Gastrocnemius medialis (tissue), 4 donors: ENCODE measurements around the gene A2ML1.

Source experiments
- POLR2A ChIP-seq, 2 donors: fragments of 450-650 bp; IDR thresholded peaks; one replicate each; pipeline ENCODE4 v1.6.1; 2017; ENCODE audit warnings: antibody characterized with exemption in 2 of 2, mild to moderate bottlenecking in 2 of 2, moderate library complexity in 2 of 2
- TF ChIP-seq, protein P1 (sequence below), 5 experiments: fragments of 450-650 bp in 3 of 5; fragments of 200-600 bp in 2 of 5; sonication (generic) in 2 of 5; IDR thresholded peaks in 4 of 5; conservative IDR thresholded peaks in 1 of 5; 1 replicate in 4 of 5; 2 replicates in 1 of 5; pipeline ENCODE4 v1.5.1; 2016 to 2019; ENCODE audit warnings: antibody characterized with exemption in 5 of 5, mild to moderate bottlenecking in 3 of 5, moderate library complexity in 3 of 5

DNA sequence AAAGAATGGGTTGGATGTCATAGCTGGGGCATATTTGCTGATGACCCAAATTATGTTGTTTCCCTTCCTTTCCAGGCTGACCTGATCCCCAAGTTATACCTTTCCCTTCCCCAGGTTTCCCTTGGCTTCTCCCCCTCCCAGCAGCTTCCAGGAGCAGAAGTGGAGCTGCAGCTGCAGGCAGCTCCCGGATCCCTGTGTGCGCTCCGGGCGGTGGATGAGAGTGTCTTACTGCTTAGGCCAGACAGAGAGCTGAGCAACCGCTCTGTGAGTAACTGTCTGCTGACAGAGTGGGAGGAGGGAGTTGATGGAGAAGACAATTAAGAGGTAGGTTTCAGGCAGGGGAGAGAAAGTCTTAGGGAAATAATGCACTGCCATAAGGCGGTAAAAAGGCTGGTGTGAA is 25.0 kb downstream of the A2ML1 start:
- TF ChIP-seq, protein P1, sequence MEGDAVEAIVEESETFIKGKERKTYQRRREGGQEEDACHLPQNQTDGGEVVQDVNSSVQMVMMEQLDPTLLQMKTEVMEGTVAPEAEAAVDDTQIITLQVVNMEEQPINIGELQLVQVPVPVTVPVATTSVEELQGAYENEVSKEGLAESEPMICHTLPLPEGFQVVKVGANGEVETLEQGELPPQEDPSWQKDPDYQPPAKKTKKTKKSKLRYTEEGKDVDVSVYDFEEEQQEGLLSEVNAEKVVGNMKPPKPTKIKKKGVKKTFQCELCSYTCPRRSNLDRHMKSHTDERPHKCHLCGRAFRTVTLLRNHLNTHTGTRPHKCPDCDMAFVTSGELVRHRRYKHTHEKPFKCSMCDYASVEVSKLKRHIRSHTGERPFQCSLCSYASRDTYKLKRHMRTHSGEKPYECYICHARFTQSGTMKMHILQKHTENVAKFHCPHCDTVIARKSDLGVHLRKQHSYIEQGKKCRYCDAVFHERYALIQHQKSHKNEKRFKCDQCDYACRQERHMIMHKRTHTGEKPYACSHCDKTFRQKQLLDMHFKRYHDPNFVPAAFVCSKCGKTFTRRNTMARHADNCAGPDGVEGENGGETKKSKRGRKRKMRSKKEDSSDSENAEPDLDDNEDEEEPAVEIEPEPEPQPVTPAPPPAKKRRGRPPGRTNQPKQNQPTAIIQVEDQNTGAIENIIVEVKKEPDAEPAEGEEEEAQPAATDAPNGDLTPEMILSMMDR (IDR thresholded peaks at IDR 0.05 in 4 of 5, conservative IDR thresholded peaks at IDR 0.05 in 1 of 5), result no peak
- TF ChIP-seq POLR2A (IDR thresholded peaks at IDR 0.05), result no peak
